ENCODE results near the gene LSM14B. TPM values are rescaled to one million over a fixed set of nuclear protein-coding genes. Genes with fewer than 3 reads are reported as not detected.

LSM14B gene
- polyA plus RNA-seq, 1 experiment: 26.2 TPM

- H3K27me3 ChIP-seq (ENCODE audit: control insufficient read depth, insufficient read depth, low read length): no peaks in the 10 kb centered on the region
- ChIA-PET CTCF (interaction anchor here (1.6 kb wide), 1 partner anchor 147 kb away, joined by 4 read pairs; no protein-coding TSS in a partner anchor), POLR2A (no interaction called here)
- H3K27ac ChIP-seq (ENCODE audit: low read depth, low read length): no peak overlapping the region
- peaks cover 13% of the 10 kb centered on the region for H3K9me3 ChIP-seq (ENCODE audit: control insufficient read depth, insufficient read depth, low read length)
- no peak for DNase-seq (ENCODE audit: low read depth, low spot score)
- no peak overlapping the region for H3K4me3 ChIP-seq (ENCODE audit: low read depth, low read length)
- no peak for TF ChIP-seq CTCF (IDR thresholded peaks at IDR 0.05; ENCODE audit: low read depth, low read length)
Measured at GRCh38 chr20:62158088-62158400, 35.8 kb downstream of the LSM14B start.

DNA sequence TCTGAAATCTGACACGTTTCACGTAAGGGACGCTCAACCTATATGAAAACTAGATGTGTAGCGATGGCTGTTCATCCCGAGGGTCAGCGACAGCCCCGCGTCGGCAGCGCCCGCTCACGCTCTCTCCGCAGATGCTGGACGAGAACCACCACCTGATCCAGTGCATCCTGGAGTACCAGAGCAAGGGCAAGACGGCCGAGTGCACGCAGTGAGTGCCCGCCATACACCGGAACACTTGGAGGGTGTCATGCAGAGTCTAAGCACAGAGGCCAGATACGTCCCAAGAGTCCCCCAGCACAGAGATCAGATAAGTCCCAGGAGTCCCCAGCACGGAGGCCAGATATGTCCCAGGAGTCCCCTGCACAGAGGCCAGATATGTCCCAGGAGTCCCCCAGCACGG lies 36.3 kb downstream of the LSM14B start:
- ChIA-PET CTCF (interaction anchor here (1.6 kb wide), 1 partner anchor 147 kb away, joined by 4 read pairs; no protein-coding TSS in a partner anchor), POLR2A (no interaction called here)
- no peak for TF ChIP-seq CTCF (IDR thresholded peaks at IDR 0.05; ENCODE audit: low read depth, low read length)
- Histone ChIP-seq H3K9me3 (ENCODE audit: control insufficient read depth, insufficient read depth, low read length) (peaks cover 8% of the 10 kb centered on the region), H3K27me3 (ENCODE audit: control insufficient read depth, insufficient read depth, low read length) (no peaks in the 10 kb centered on the region), H3K27ac (ENCODE audit: low read depth, low read length) (no peak overlapping the region), H3K4me3 (ENCODE audit: low read depth, low read length) (no peak overlapping the region)
- DNase-seq (ENCODE audit: low read depth, low spot score): no peak

- POLR2A ChIA-PET: no interaction called here
- no peak for TF ChIP-seq CTCF (IDR thresholded peaks at IDR 0.05; ENCODE audit: low read depth, low read length)
- CTCF ChIA-PET: interaction anchor here (1.6 kb wide), 1 partner anchor 148 kb away, joined by 4 read pairs; no protein-coding TSS in a partner anchor
Measured at GRCh38 chr20:62159052-62159451, 36.8 kb downstream of the LSM14B start.

GRCh38 chr20:62159839-62160238 lies 37.6 kb downstream of the LSM14B start:
- H3K4me3 ChIP-seq (ENCODE audit: low read depth, low read length): no peak overlapping the region
- peaks cover 7% of the 10 kb centered on the region; the same call in 1 of the 2 replicates for H3K9me3 ChIP-seq (ENCODE audit: control insufficient read depth, insufficient read depth, low read length)
- TF ChIP-seq CTCF (IDR thresholded peaks at IDR 0.05; ENCODE audit: low read depth, low read length): no peak
- no peak overlapping the region for H3K27ac ChIP-seq (ENCODE audit: low read depth, low read length)
- CTCF ChIA-PET: no interaction called here
- no peak for DNase-seq (ENCODE audit: low read depth, low spot score)
- no peaks in the 10 kb centered on the region for H3K27me3 ChIP-seq (ENCODE audit: control insufficient read depth, insufficient read depth, low read length)
- POLR2A ChIA-PET: no interaction called here

More at GRCh38 chr20:62159052-62159451, 36.8 kb downstream of the LSM14B start:
- Histone ChIP-seq H3K9me3 (ENCODE audit: control insufficient read depth, insufficient read depth, low read length) (peaks cover 7% of the 10 kb centered on the region; the same call in 1 of the 2 replicates), H3K27me3 (ENCODE audit: control insufficient read depth, insufficient read depth, low read length) (no peaks in the 10 kb centered on the region), H3K4me3 (ENCODE audit: low read depth, low read length) (no peak overlapping the region), H3K27ac (ENCODE audit: low read depth, low read length) (no peak overlapping the region)
- DNase-seq (ENCODE audit: low read depth, low spot score): no peak

DNA sequence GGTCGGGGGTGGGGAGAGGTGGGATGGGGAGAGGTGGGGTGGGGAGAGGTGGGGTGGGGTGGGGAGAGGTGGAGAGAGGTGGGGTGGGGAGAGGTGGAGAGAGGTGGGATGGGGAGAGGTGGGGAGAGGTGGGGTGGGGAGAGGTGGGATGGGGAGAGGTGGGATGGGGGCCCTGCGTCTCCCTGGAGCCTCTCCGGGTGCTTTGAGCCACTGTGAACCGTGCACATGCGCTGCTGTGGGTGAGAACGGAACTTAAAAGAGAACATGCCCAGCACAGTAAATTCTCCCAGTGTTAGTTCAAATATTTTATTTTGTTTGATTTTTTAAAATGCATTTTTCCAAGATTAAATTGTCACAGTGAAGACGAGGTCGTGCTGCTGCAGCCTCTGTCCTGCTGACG lies 38.0 kb downstream of the LSM14B start:
- Histone ChIP-seq H3K4me3 (ENCODE audit: low read depth, low read length) (no peak overlapping the region), H3K27me3 (ENCODE audit: control insufficient read depth, insufficient read depth, low read length) (no peaks in the 10 kb centered on the region), H3K9me3 (ENCODE audit: control insufficient read depth, insufficient read depth, low read length) (peaks cover 7% of the 10 kb centered on the region; the same call in 1 of the 2 replicates), H3K27ac (ENCODE audit: low read depth, low read length) (no peak overlapping the region)
- ChIA-PET POLR2A (no interaction called here), CTCF (no interaction called here)
- no peak for TF ChIP-seq CTCF (IDR thresholded peaks at IDR 0.05; ENCODE audit: low read depth, low read length)
- no peak for DNase-seq (ENCODE audit: low read depth, low spot score)
